HG02763 (cell line): ENCODE data around the gene KLHDC8B.
"Not testable (repeated sequence)": the region's sequence is repeated elsewhere in the genome, so short reads cannot be mapped to it uniquely, and the experiment has no call there.

ENCODE experiments used
- ATAC-seq: cut with Tn5 transposase; IDR thresholded peaks from one replicate; pipeline ENCODE4 v1.9.1; 2021; ENCODE audit warnings: mild to moderate bottlenecking, moderate library complexity; ENCODE audit not compliant: unreplicated experiment

KLHDC8B gene

DNA sequence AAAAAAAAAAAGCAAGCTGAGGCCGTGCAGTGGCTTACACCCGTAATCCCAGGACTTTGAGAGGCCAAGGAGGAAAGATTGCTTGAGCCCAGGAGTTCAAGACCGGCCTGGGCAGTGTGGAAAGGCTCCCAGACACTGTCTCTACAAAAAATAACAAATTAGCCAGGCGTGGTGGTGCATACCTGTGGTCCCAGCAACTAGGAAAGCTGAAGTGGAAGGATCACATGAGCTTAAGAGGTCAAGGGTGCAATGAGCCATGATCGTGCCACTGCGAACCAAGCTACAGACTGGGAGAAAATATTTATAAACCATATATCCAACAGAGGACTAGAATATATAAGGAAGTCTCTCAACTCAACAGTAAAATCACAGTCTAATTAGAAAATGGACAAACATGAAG lies 10.0 kb downstream of the KLHDC8B start:
- no peak for ATAC-seq

DNA sequence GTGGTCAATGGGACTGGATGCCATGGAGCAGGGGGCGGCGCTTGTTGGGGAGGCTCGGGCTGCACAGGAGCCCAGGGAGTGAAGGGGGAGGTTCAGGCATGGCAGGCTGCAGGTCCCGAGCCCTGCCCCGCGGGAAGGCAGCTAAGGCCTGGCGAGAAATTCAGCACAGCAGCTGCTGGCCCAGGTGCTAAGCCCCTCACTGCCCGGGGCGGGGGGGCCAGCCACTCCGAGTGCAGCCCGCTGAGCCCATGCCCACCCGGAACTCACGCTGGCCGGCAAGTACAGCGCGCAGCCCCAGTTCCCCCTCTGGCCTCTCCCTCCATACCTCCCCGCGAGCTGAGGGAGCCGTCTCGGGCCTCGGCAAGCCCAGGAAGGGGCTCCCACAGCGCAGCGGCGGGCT lies 11.3 kb downstream of the KLHDC8B start:
- ATAC-seq, result no peak

DNA sequence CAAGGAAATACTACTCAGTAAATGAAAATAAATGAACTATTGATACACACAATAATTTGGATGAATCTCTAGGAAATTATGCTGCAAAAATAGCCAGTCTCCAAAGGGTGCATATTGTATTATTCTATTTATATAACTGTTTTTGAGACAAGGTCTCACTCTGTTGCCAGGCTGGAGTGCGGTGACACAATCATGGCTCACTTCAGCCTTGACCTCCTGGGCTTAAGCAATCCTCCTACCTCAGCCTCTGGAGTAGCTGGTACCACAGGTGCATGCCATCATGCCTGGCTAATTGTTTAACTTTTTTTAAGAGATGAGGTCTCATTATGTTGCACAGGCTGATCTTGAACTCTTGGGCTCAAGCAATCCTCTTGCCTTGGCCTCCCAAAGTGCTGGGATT lies 12.5 kb downstream of the KLHDC8B start:
- no peak for ATAC-seq

DNA sequence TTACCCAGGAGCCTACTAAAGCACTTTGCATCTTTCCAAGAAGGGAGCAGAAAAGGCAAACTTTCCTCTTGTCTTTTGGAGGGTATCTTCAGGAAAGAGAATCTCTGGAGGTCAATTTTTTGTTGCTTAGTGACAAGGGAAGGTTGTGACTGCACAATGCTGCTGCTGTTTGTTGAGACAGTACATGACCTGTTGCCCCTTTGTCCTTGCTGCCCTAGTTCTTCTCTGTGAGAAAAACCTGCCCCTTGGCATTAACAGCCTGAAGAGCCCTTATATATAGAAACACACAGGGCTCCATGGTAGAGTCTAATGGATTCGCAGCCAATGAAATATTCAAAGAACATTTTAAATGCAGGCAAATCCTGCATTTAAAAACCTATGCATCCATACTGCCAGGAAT lies 20.3 kb downstream of the KLHDC8B start:
- ATAC-seq, result no peak

DNA sequence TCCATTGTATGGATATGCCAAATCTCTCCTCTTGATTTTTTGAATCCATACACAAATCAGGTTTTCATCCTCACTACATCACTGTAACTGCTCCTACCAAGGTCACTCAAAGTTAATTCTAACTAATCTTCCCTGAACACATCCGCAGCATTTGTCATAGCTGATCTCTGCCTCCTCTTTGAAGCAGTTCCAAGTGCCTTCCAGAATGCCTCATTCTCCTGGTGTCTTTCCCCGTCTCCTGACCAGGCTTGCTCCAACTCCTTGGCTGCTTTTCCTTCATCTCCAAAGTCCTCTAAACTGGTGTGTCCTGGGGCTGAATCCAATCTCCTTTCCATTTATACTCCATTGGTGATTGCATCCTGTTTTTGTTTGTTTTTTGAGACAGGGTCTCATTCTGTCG lies 26.8 kb downstream of the KLHDC8B start:
- no peak for ATAC-seq

DNA sequence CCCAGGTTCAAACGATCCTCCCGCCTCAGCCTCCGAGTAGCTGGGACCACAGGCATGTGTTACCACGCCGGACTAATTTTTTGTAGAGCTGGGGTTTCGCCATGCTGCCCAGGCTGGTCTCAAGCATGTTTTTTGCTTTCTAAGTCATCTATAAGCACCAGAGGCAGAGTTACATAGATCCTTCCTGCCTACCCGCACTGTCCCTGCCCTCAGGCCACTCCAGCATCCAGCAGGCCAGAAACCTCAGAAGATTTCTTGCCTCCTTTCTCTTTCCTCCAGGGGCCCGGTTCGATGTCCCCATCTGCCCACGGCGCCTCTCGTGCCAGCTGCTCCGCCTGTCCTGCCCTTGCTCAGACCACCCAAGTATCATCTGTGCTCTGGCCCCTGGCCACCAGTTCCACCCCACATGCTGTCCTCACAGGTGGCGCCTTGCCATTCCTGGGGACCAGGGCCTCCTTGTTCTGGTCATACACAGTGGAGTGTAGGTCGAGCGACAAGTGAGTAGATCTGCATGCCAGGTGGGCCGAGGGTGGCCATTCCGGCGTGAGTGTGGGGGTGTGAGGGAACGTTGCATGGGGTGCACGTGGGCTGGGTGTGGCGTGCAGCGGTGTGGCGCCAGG lies 27.3 kb downstream of the KLHDC8B start:
- no peak for ATAC-seq

DNA sequence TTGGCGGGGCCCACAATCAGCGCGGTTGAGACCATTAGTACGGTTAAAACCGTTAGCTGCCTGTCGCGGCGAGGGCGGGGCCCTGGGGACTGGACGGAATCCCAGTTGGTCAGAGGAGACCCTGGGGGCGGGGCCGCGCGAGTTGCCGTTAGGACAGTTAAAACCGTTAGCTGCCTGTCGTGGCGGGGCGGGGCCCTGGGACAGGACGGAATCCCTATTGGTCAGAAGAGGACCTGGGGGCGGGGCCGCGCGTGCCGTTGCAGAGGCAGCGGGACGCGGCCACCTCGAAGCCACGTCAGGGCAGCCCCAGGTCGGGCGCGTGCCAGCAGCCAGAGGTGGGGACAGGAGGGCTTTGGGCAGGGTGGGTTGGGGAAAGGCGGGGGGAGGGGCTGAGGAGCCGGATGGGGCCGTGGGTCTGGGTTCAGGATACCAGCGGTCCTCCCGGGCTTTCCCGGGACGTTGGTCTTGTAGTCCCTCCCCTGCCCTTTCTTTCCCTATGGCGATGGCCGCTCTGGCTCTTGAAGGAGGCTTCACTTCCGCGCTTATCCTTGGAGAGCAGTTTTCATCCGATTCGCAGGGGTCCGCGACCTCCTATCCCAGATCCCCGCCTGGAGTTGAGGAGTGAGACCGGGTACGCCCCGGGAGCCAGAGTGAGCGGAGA lies 28.0 kb downstream of the KLHDC8B start:
- ATAC-seq, result no peak

DNA sequence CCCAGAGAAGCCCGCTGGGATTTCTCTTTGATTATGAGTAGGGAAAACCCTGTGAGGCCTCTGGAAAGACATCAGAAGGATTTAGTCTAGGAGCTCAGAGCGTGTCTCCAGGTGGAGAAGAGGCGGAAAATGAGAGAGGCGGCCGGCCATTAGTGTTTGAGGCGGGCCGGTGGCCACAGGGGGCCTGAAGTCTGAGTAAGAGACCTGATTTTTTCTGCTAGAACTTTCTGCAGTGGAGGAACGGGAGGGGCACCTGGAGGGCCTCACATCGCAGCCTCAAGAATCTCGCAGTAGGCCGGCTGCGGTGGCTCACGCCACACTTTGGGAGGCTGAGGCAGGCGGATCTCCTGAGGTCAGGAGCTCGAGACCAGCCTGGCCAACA lies 28.5 kb downstream of the KLHDC8B start:
- no peak for ATAC-seq

DNA sequence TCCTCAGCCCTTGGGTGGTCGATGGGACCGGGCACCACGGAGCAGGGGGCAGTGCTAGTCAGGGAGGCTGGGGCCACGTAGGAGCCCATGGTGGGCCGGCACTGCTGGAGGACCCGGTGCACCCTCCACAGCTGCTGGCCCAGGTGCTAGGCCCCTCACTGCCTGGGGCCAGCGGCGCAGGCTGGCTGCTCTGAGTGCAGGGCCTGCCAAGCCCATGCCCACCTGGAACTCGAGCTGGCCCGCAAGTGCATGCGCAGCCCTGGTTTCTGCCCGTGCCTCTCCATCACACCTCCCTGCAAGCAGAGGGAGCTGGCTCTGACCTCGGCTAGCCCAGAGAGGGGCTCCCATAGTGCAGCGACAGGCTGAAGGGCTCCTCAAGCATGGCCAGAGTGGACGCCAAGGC lies 42.1 kb downstream of the KLHDC8B start:
- ATAC-seq, result no peak

DNA sequence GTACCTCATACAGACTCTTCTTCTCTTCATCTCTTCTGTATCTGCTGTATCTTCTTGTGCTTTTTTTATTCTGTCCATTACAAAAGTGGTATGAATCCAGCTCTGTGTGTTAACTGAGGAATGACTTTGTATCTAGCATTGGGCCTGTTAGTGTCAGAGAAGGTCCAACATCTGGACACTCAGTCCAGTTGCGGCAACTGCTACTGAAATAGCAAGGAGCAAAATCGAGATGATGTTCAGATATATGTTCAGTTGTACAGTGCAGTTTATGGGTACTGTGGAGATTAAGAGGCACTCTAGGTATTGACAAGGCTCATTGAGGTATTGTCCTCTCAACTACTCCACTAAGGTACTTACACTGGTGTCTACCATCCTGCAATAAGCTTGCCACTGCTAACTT lies 42.6 kb downstream of the KLHDC8B start:
- no peak for ATAC-seq

DNA sequence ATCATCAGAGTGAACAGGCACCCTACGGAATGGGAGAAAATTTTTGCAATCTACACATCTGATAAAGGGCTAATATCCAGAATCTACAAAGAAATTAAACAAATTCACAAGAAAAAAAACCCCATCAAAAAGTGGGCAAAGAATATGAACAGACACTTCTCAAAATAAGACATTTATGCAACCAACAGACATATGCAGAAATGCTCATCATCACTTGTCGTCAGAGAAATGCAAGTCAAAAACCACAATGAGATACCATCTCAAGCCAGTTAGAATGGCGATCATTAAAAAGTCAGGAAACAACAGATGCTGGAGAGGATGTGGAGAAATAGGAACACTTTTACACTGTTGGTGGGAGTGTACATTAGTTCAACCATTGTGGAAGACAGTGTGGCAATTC lies 45.3 kb downstream of the KLHDC8B start:
- not testable (repeated sequence) for ATAC-seq

DNA sequence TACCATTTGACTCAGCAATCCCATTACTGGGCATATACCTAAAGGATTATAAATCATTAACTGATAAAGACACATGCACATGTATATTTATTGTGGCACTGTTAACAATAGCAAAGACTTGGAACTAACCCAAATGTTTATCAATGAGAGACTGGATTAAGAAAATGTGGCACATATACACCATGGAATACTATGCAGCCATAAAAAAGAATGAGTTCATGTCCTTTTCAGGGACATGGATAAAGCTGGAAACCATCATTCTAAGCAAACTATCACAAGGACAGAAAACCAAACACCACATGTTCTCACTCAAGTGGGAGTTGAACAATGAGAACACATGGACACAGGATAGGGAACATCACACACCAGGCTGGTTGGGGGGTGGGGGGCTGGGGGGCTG lies 45.7 kb downstream of the KLHDC8B start:
- ATAC-seq, result not testable (repeated sequence)

DNA sequence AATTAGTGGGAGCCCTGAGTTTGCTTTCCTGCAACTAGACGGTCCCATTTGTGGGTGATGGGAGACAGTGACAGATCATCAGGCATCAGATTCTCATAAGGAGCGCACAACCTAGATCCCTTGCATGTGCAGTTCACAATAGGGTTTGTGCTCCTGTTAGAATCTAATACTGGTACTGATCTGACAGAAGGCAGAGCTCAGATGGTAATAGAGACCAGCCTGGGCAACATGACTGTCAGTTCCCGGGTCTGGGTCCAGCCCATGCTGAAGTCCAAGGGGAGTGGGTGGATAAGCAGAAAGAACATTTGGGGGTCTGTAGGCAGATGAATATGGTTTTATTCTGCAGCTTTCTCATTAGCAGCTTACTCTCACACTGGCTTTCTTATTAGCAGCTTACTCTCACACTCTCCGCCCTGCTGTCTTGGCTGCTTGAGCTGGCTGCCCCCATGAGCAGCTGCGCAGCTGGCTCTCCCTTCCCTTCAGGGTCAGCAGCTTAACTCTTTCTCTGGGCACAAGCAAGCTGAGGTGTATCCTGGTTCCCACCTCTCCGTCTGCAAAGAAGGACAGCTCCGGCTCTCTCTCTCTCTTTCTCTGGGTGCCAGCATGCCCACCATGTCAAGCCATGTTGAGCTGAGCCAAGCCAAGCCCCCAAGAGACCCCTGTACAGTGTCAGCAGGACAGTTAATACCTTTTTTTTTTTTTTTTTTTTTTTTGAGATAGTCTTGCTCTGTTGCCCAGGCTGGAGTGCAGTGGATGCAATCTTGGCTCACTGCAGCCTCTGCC lies 46.5 kb downstream of the KLHDC8B start:
- no peak for ATAC-seq

DNA sequence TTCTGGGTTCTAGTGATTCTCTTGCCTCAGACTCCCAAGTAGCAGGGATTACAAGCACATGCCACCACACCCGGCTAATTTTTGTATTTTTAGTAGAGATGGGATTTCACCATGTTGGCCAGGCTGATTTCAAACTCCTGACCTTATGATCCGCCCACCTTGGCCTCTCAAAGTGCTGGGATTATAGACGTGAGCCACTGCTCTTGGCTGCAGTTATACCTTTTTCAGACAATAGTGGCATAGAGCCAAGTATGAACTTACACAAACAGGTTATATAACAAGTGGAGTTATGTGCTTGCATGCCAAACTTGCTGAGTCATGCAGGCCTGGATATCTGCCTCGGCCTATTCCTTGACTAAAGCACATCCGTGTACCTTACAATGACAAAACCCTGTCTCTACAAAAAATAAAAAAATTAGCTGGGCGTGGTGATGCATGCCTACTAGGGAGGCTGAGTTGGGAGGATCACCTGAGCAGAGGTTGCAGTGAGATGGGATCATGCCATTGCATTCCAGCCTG lies 47.1 kb downstream of the KLHDC8B start:
- not testable (repeated sequence) for ATAC-seq

DNA sequence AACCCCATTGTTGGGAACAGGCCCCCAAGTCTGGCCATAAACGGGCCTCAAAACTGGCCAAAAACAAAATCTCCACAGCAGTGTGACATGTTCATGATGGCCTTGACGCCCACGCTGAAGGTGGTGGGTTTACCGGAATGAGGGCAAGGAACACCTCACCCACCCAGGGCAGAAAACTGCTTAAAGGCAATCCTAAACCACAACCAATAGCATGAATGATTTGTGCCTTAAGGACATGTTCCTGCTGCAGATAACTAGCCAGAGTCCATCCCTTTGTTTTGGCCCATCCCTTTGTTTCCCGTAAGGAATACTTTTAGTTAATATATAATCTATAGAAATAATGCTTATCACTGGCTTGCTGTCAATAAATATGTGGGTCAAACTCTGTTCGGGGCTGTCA lies 47.7 kb downstream of the KLHDC8B start:
- no peak for ATAC-seq

DNA sequence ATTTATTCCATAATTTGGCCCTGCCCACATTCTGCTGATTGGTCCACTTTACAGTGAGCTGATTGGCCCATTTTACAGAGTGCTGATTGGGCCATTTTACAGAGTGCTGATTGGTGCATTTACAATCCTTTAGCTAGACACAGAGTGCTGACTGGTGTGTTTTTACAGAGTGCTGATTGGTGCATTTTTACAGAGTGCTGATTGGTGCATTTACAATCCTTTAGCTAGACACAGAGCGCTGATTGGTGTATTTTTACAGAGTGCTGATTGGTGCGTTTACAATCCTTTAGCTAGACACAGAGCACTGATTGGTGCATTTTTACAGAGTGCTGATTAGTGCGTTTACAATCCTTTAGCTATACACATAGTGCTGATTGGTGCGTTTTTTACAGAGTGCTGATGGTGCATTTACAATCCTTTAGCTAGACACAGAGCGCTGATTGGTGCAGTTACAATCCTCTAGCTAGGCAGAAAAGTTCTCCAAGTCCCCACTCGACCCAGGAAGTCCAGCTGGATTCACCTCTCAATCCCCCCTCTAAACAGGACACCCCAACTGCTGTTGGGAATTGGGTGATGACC lies 49.7 kb downstream of the KLHDC8B start:
- ATAC-seq, result not testable (repeated sequence)

DNA sequence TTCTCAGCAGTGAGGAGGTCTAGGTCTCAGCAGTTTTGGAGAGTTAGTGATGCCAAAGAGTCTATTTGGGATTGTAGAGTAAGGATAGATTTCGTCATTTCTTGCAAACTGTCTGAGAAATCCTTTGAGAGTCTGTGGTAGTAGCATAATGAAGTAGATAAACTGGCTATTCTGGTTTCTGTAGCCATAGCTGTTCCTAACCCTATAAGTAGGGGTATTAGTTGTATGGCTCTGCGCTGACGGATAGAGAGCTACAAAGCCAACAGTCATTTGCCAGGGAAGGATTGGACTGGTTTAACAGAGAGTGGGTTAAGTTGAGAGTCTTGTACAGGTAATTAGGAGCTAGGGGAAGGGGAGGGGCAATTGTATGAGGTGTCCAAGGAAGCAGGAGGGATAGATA lies 50.6 kb downstream of the KLHDC8B start:
- no peak for ATAC-seq
